ENCODE results near the gene FBLIM1.
"Not testable (repeated sequence)": the region's sequence is repeated elsewhere in the genome, so short reads cannot be mapped to it uniquely, and the experiment has no call there.

Gene FBLIM1

GRCh38 chr1:15804060-15804459 is 45.5 kb downstream of the FBLIM1 start:
- H3K4me3 ChIP-seq (ENCODE audit: low read depth, low read length), result no peak overlapping the region

- H3K4me3 ChIP-seq (ENCODE audit: low read depth, low read length), result no peak overlapping the region
These were observed 48.5 kb downstream of the FBLIM1 start for GRCh38 chr1:15807121-15807520.

- not testable (repeated sequence) for H3K4me3 ChIP-seq (ENCODE audit: low read depth, low read length)
These were observed 49.0 kb downstream of the FBLIM1 start, which contains the start of gene UQCRHL for GRCh38 chr1:15807549-15807948. TSS of gene UQCRHL (minus strand) at chr1:15807649. CDS start at chr1:15807649, 0 bp downstream.

- H3K4me3 ChIP-seq (ENCODE audit: low read depth, low read length), result no peak overlapping the region
These were observed 50.4 kb downstream of the FBLIM1 start for GRCh38 chr1:15808955-15809354.

GRCh38 chr1:15810073-15810472 is 51.5 kb downstream of the FBLIM1 start:
- H3K4me3 ChIP-seq (ENCODE audit: low read depth, low read length), result no peak overlapping the region

GRCh38 chr1:15816674-15817073 is 58.1 kb downstream of the FBLIM1 start:
- H3K4me3 ChIP-seq (ENCODE audit: low read depth, low read length), result no peak overlapping the region

GRCh38 chr1:15820478-15820877 is 61.9 kb downstream of the FBLIM1 start:
- no peak overlapping the region for H3K4me3 ChIP-seq (ENCODE audit: low read depth, low read length)

- H3K4me3 ChIP-seq (ENCODE audit: low read depth, low read length), result no peak overlapping the region
These were observed 67.2 kb downstream of the FBLIM1 start for GRCh38 chr1:15825800-15826199.

- no peak overlapping the region for H3K4me3 ChIP-seq (ENCODE audit: low read depth, low read length)
These were observed 68.4 kb downstream of the FBLIM1 start for GRCh38 chr1:15826810-15827507.

- not testable (repeated sequence) for H3K4me3 ChIP-seq (ENCODE audit: low read depth, low read length)
These were observed 69.0 kb downstream of the FBLIM1 start for GRCh38 chr1:15827567-15827966.

- not testable (repeated sequence) for H3K4me3 ChIP-seq (ENCODE audit: low read depth, low read length)
These were observed 70.3 kb downstream of the FBLIM1 start for GRCh38 chr1:15828931-15829330.

- no peak overlapping the region for H3K4me3 ChIP-seq (ENCODE audit: low read depth, low read length)
These were observed 71.7 kb downstream of the FBLIM1 start for GRCh38 chr1:15830258-15830657.

- no peak overlapping the region for H3K4me3 ChIP-seq (ENCODE audit: low read depth, low read length)
These were observed 74.6 kb downstream of the FBLIM1 start for GRCh38 chr1:15833069-15833679.

- peak overlapping the region; percentile 78 for H3K4me3 ChIP-seq (ENCODE audit: low read depth, low read length)
These were observed 75.3 kb downstream of the FBLIM1 start for GRCh38 chr1:15833842-15834405.

- peak overlapping the region; percentile 78 for H3K4me3 ChIP-seq (ENCODE audit: low read depth, low read length)
These were observed 76.0 kb downstream of the FBLIM1 start for GRCh38 chr1:15834406-15835204.

GRCh38 chr1:15835205-15835740 is 76.7 kb downstream of the FBLIM1 start:
- peak overlapping the region; percentile 78 for H3K4me3 ChIP-seq (ENCODE audit: low read depth, low read length)

- H3K4me3 ChIP-seq (ENCODE audit: low read depth, low read length), result peak overlapping the region; percentile 78
These were observed 77.3 kb downstream of the FBLIM1 start for GRCh38 chr1:15835741-15836510.
